NCI-H2081 (cell line): Measurements from ENCODE around the gene NPIPA1.
"Not testable (repeated sequence)": the region's sequence is repeated elsewhere in the genome, so short reads cannot be mapped to it uniquely, and the experiment has no call there.

Experiments used
- DNase-seq, 2 experiments: peaks; one replicate each; lab custom pipeline; 2025; lab: John Stamatoyannopoulos, UW

The NPIPA1 gene

GRCh38 chr16:14976971-14977736 is 39.9 kb downstream of the NPIPA1 start:
- DNase-seq: peak in 1 of 2 experiments; percentile 13

- DNase-seq: peak in 1 of 2 experiments; percentile 6
These were observed 41.0 kb downstream of the NPIPA1 start for GRCh38 chr16:14978281-14978680.

GRCh38 chr16:14978908-14979307 is 41.7 kb downstream of the NPIPA1 start:
- not testable (repeated sequence) for DNase-seq

GRCh38 chr16:14981234-14981633 is 44.0 kb downstream of the NPIPA1 start:
- peak in 1 of 2 experiments; percentile 43 for DNase-seq

- peak in 1 of 2 experiments; percentile 17 for DNase-seq
These were observed 45.3 kb downstream of the NPIPA1 start for GRCh38 chr16:14982521-14982920.

- not testable (repeated sequence) for DNase-seq
These were observed 50.8 kb downstream of the NPIPA1 start for GRCh38 chr16:14988092-14988491.

GRCh38 chr16:14988661-14989191 is 51.5 kb downstream of the NPIPA1 start:
- DNase-seq: not testable (repeated sequence)

- not testable (repeated sequence) for DNase-seq
These were observed 52.3 kb downstream of the NPIPA1 start for GRCh38 chr16:14989291-14990281.

GRCh38 chr16:14993277-14994151 is 56.3 kb downstream of the NPIPA1 start:
- not testable (repeated sequence) for DNase-seq

- not testable (repeated sequence) for DNase-seq
These were observed 59.5 kb downstream of the NPIPA1 start for GRCh38 chr16:14996702-14997101.

- not testable (repeated sequence) for DNase-seq
These were observed 61.1 kb downstream of the NPIPA1 start for GRCh38 chr16:14998300-14998699.

GRCh38 chr16:14999845-15000244 is 62.6 kb downstream of the NPIPA1 start:
- not testable (repeated sequence) for DNase-seq
